Measurements from ENCODE around the gene ATXN1.

The ATXN1 gene

DNA sequence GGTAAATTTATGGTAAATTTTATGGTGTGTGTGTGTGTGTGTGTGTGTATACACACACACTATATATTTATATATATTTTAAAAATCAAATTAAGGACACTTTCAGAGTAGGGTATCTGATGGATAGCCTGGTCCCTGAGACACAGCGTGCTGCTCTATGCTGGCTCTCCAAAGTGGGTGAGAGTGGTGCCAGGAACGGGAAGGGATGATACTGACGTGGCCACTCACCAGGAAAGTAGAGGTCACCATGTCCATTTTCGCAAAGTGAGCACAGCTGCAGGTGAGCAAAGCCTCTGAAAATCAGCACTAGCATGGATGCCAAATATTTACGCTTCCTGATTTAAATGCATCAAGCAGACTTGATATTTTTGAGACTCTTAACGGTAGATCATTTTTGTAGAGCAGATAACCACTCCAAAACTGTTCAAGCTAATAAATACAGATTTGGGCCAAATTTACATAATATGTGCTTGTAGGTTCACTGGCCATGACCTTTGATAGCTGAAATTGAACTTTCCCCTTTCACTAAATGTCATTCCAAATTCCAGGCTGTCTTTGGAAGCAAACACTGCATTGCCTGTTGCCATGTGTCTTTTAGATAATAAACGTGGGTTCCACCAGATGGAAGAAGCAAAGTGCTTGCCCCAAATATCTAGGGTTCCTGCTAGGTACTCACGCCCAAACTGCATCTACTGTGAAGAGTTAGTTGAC is 116.6 kb downstream of the ATXN1 start (continued):
- TF ChIP-seq SP2 (tag by site-specific recombination; IDR thresholded peaks at IDR 0.05): no peak
- TF ChIP-seq ZXDB (tag by site-specific recombination; IDR thresholded peaks at IDR 0.05): no peak
- no peak for TF ChIP-seq ZSCAN16 (tag by site-specific recombination; IDR thresholded peaks at IDR 0.05)
- TF ChIP-seq, protein P1, sequence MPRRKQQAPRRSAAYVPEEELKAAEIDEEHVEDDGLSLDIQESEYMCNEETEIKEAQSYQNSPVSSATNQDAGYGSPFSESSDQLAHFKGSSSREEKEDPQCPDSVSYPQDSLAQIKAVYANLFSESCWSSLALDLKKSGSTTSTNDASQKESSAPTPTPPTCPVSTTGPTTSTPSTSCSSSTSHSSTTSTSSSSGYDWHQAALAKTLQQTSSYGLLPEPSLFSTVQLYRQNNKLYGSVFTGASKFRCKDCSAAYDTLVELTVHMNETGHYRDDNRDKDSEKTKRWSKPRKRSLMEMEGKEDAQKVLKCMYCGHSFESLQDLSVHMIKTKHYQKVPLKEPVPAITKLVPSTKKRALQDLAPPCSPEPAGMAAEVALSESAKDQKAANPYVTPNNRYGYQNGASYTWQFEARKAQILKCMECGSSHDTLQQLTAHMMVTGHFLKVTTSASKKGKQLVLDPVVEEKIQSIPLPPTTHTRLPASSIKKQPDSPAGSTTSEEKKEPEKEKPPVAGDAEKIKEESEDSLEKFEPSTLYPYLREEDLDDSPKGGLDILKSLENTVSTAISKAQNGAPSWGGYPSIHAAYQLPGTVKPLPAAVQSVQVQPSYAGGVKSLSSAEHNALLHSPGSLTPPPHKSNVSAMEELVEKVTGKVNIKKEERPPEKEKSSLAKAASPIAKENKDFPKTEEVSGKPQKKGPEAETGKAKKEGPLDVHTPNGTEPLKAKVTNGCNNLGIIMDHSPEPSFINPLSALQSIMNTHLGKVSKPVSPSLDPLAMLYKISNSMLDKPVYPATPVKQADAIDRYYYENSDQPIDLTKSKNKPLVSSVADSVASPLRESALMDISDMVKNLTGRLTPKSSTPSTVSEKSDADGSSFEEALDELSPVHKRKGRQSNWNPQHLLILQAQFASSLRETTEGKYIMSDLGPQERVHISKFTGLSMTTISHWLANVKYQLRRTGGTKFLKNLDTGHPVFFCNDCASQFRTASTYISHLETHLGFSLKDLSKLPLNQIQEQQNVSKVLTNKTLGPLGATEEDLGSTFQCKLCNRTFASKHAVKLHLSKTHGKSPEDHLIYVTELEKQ (tag by site-specific recombination; IDR thresholded peaks at IDR 0.05; ENCODE audit: borderline replicate concordance): no peak
- TF ChIP-seq MEIS1 (CRISPR knock-in tag; IDR thresholded peaks at IDR 0.05; ENCODE audit: borderline replicate concordance): no peak

GRCh38 chr6:16639684-16640480 is 121.4 kb downstream of the ATXN1 start:
- Histone ChIP-seq H3K4me3 (ENCODE audit: low read depth, low read length) (no peak overlapping the region), H3K36me3 (ENCODE audit: control insufficient read depth in 2 of 2, insufficient read depth in 1 of 2, low read length in 2 of 2) (no peaks in the 10 kb centered on the region; a peak in 1 of 3 replicates), H3K4me1 (ENCODE audit: control insufficient read depth, insufficient read depth, low read length) (peaks cover 9% of the 10 kb centered on the region), H3K9me3 (ENCODE audit: control insufficient read depth, insufficient read depth, low read depth, low read length) (no peaks in the 10 kb centered on the region), H3K27ac (ENCODE audit: extremely low read depth, low read depth, low read length) (no peak overlapping the region)
- ChIA-PET POLR2A (no interaction called here), CTCF (no interaction called here)
- TF ChIP-seq, protein P2, sequence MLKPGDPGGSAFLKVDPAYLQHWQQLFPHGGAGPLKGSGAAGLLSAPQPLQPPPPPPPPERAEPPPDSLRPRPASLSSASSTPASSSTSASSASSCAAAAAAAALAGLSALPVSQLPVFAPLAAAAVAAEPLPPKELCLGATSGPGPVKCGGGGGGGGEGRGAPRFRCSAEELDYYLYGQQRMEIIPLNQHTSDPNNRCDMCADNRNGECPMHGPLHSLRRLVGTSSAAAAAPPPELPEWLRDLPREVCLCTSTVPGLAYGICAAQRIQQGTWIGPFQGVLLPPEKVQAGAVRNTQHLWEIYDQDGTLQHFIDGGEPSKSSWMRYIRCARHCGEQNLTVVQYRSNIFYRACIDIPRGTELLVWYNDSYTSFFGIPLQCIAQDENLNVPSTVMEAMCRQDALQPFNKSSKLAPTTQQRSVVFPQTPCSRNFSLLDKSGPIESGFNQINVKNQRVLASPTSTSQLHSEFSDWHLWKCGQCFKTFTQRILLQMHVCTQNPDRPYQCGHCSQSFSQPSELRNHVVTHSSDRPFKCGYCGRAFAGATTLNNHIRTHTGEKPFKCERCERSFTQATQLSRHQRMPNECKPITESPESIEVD (tag by site-specific recombination; IDR thresholded peaks at IDR 0.05): peak; percentile 47; the same call in 1 of the 2 replicates
- TF ChIP-seq ZNF37A (tag by site-specific recombination; IDR thresholded peaks at IDR 0.05) (no peak), PRDM1 (tag by site-specific recombination; IDR thresholded peaks at IDR 0.05) (no peak), ZNF140 (tag by site-specific recombination; IDR thresholded peaks at IDR 0.05) (no peak), ZNF169 (tag by site-specific recombination; IDR thresholded peaks at IDR 0.05) (no peak), BCL11A (tag by site-specific recombination; IDR thresholded peaks at IDR 0.05; ENCODE audit: low read depth) (no peak)
- TF ChIP-seq, protein P3, sequence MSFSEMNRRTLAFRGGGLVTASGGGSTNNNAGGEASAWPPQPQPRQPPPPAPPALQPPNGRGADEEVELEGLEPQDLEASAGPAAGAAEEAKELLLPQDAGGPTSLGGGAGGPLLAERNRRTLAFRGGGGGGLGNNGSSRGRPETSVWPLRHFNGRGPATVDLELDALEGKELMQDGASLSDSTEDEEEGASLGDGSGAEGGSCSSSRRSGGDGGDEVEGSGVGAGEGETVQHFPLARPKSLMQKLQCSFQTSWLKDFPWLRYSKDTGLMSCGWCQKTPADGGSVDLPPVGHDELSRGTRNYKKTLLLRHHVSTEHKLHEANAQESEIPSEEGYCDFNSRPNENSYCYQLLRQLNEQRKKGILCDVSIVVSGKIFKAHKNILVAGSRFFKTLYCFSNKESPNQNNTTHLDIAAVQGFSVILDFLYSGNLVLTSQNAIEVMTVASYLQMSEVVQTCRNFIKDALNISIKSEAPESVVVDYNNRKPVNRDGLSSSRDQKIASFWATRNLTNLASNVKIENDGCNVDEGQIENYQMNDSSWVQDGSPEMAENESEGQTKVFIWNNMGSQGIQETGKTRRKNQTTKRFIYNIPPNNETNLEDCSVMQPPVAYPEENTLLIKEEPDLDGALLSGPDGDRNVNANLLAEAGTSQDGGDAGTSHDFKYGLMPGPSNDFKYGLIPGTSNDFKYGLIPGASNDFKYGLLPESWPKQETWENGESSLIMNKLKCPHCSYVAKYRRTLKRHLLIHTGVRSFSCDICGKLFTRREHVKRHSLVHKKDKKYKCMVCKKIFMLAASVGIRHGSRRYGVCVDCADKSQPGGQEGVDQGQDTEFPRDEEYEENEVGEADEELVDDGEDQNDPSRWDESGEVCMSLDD (tag by site-specific recombination; IDR thresholded peaks at IDR 0.05): no peak

- Histone ChIP-seq H3K36me3 (ENCODE audit: control insufficient read depth in 2 of 2, insufficient read depth in 1 of 2, low read length in 2 of 2) (no peaks in the 10 kb centered on the region; a peak in 1 of 3 replicates), H3K4me3 (ENCODE audit: low read depth, low read length) (no peak overlapping the region), H3K4me1 (ENCODE audit: control insufficient read depth, insufficient read depth, low read length) (peaks cover 9% of the 10 kb centered on the region), H3K27ac (ENCODE audit: extremely low read depth, low read depth, low read length) (no peak overlapping the region), H3K9me3 (ENCODE audit: control insufficient read depth, insufficient read depth, low read depth, low read length) (no peaks in the 10 kb centered on the region)
- POLR2A ChIA-PET: interaction anchor here (0.7 kb wide), 1 partner anchor 55 kb away, joined by 3 read pairs; no protein-coding TSS in a partner anchor
- CTCF ChIA-PET: interaction anchor here (0.6 to 1.6 kb wide), 3 partner anchors 50 to 127 kb away, joined by 3 to 5 read pairs (median 4); no protein-coding TSS in a partner anchor
- TF ChIP-seq ZNF660 (tag by site-specific recombination; IDR thresholded peaks at IDR 0.05): no peak
- TF ChIP-seq ZNF623 (tag by site-specific recombination; IDR thresholded peaks at IDR 0.05): no peak
- TF ChIP-seq REPIN1 (tag by site-specific recombination; IDR thresholded peaks at IDR 0.05; ENCODE audit: low read depth): no peak
- TF ChIP-seq ZNF791 (tag by site-specific recombination; IDR thresholded peaks at IDR 0.05): no peak
- TF ChIP-seq ZFP41 (tag by site-specific recombination; IDR thresholded peaks at IDR 0.05; ENCODE audit: borderline replicate concordance): no peak
- no peak for TF ChIP-seq ZNF777 (tag by site-specific recombination; IDR thresholded peaks at IDR 0.05; ENCODE audit: borderline replicate concordance)
- TF ChIP-seq ZNF292 (tag by site-specific recombination; IDR thresholded peaks at IDR 0.05; ENCODE audit: borderline replicate concordance, low read depth): no peak
- TF ChIP-seq ZNF670 (tag by site-specific recombination; IDR thresholded peaks at IDR 0.05; ENCODE audit: low read depth): no peak
- TF ChIP-seq ZNF830 (tag by site-specific recombination; IDR thresholded peaks at IDR 0.05; ENCODE audit: low read depth): no peak
- TF ChIP-seq ZNF692 (tag by site-specific recombination; IDR thresholded peaks at IDR 0.05): no peak
- TF ChIP-seq ZNF658 (tag by site-specific recombination; IDR thresholded peaks at IDR 0.05): no peak
Measured at GRCh38 chr6:16637635-16638034, 123.6 kb downstream of the ATXN1 start.
